Measurements from ENCODE around the gene BUD13.

BUD13 gene

DNA sequence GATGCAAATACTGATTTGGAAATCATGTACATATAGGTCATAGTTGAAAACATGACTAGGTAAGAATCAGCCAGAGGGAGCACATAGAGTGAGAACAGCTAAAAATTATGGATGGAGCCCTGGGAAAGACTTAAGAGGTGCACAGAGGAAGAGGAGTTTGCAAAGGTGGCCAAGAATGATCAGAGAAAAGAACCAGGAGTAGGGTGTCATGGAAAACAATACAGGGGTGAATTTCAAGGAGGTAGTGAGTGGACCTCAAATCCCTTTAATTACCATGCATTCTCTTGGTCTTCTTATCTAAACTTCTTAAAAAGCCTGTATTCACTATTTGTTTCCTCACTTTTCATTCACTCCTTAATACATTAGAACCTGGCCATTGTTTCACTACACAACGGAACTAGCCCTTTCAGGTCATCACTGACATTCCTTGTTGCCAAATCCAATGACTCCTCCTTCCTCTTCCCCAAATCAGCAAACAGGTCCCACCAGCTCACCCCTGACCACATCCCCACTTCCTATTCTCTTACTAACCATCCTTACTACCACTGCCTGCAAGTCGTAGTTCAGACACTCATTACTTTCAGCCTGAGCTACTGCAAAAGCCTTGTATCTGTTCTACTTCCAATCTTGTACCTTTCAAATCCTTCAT is 22.6 kb downstream of the BUD13 start:
- TF ChIP-seq, protein P1, sequence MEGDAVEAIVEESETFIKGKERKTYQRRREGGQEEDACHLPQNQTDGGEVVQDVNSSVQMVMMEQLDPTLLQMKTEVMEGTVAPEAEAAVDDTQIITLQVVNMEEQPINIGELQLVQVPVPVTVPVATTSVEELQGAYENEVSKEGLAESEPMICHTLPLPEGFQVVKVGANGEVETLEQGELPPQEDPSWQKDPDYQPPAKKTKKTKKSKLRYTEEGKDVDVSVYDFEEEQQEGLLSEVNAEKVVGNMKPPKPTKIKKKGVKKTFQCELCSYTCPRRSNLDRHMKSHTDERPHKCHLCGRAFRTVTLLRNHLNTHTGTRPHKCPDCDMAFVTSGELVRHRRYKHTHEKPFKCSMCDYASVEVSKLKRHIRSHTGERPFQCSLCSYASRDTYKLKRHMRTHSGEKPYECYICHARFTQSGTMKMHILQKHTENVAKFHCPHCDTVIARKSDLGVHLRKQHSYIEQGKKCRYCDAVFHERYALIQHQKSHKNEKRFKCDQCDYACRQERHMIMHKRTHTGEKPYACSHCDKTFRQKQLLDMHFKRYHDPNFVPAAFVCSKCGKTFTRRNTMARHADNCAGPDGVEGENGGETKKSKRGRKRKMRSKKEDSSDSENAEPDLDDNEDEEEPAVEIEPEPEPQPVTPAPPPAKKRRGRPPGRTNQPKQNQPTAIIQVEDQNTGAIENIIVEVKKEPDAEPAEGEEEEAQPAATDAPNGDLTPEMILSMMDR (IDR thresholded peaks at IDR 0.05; ENCODE audit: low read depth, low read length, missing control alignments), result no peak
- H3K4me3 ChIP-seq (ENCODE audit: low read depth, low read length), result no peak overlapping the region
- no peak for DNase-seq (ENCODE audit: low read depth)

GRCh38 chr11:116742104-116742503 is 30.7 kb downstream of the BUD13 start:
- TF ChIP-seq, protein P1 (IDR thresholded peaks at IDR 0.05; ENCODE audit: low read depth, low read length, missing control alignments), result no peak
- no peak overlapping the region for H3K4me3 ChIP-seq (ENCODE audit: low read depth, low read length)
- no peak for DNase-seq (ENCODE audit: low read depth)

DNA sequence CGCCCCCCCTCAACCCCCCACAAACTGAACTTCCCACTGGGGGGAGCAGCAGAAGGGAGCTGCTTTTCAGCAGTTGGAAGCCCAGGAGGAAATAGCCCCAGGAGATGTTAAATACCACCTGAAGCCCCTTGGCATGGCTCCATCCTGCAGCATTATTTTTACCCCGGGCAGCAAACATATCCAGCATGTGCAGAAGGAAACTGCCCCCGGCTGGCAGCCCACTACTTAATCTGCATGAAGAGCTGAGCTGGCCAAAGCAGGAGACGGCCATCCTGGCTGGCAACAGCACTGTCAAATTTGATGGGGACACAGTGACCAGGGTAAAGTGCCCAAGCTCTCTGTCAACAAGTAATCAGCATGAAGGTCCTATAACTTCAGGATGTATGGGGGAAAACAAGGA is 32.0 kb downstream of the BUD13 start:
- no peak overlapping the region for H3K4me3 ChIP-seq (ENCODE audit: low read depth, low read length)
- TF ChIP-seq, protein P1 (IDR thresholded peaks at IDR 0.05; ENCODE audit: low read depth, low read length, missing control alignments), result no peak
- no peak for DNase-seq (ENCODE audit: low read depth)

GRCh38 chr11:116738975-116739374 is 33.8 kb downstream of the BUD13 start:
- H3K4me3 ChIP-seq (ENCODE audit: low read depth, low read length), result no peak overlapping the region
- TF ChIP-seq, protein P1 (IDR thresholded peaks at IDR 0.05; ENCODE audit: low read depth, low read length, missing control alignments), result no peak
- DNase-seq (ENCODE audit: low read depth), result no peak

GRCh38 chr11:116736763-116737162 is 36.0 kb downstream of the BUD13 start:
- DNase-seq (ENCODE audit: low read depth), result no peak
- TF ChIP-seq, protein P1 (IDR thresholded peaks at IDR 0.05; ENCODE audit: low read depth, low read length, missing control alignments), result peak; percentile 15
- H3K4me3 ChIP-seq (ENCODE audit: low read depth, low read length), result no peak overlapping the region

- DNase-seq (ENCODE audit: low read depth), result no peak
- TF ChIP-seq, protein P1 (IDR thresholded peaks at IDR 0.05; ENCODE audit: low read depth, low read length, missing control alignments), result no peak
- no peak overlapping the region for H3K4me3 ChIP-seq (ENCODE audit: low read depth, low read length)
Observed at GRCh38 chr11:116733969-116734508, 38.7 kb downstream of the BUD13 start.
